GM21737 (cell line): Measurements from ENCODE around the gene SLC37A2.

Experiments
- ATAC-seq: cut with Tn5 transposase; IDR thresholded peaks from one replicate; pipeline ENCODE4 v1.9.1; 2021; ENCODE audit warnings: mild to moderate bottlenecking, moderate library complexity; ENCODE audit not compliant: unreplicated experiment

The SLC37A2 gene

DNA sequence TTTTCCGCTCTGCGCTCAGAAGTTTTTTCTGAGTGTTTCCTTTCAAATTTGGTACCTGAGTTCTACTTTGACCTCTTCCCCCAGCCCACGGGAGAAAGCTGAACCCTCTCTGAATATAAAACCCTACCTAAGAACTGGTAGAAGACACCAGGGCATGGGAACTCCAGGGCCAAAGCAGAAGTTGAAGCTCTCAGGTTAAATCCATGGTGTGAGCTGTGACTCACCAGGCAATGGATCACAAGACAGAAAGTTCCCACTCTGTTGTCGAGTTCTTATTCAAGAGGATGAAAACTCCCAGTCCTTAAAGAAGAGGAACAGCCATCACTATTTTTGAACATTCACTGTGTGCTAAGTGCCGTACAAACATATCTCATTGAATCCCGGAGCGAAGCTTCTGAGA is 39.4 kb downstream of the SLC37A2 start:
- no peak for ATAC-seq

DNA sequence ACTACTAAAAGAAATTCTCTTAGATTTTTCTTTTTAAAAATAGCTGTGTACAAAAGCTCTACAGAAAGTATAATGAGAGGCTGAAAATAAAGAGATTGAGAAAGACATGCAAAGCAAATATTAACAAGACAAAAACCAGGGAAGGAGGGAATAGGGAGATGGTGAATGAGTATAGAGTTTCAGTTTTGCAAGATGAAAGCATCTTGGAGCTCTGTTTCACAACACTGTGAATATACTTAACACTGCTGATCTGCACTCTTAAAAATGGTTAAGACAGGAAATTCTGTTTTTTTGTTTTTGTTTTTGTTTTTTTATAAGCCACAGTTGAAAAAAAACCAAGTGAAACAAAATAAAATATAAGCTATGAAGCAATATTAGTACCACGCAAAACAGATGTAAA is 42.8 kb downstream of the SLC37A2 start:
- no peak for ATAC-seq

DNA sequence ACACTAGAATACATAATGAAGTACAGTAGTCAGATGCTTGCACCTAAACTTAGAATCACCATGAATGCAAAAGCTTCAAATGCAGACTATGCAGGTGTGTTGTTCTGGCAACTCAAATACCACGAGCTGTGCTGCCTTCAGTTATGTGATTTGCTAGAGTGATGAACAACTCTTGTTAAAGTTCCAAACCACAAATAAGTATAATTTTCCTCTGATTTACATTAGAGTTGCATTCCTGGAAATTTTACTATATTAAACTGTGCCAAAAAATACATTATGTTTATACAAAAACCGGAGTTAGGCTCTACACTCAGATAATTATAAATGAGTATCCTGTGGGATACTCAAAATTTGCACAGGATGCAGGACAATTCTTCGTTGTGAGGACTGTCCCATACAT is 45.4 kb downstream of the SLC37A2 start:
- no peak for ATAC-seq

DNA sequence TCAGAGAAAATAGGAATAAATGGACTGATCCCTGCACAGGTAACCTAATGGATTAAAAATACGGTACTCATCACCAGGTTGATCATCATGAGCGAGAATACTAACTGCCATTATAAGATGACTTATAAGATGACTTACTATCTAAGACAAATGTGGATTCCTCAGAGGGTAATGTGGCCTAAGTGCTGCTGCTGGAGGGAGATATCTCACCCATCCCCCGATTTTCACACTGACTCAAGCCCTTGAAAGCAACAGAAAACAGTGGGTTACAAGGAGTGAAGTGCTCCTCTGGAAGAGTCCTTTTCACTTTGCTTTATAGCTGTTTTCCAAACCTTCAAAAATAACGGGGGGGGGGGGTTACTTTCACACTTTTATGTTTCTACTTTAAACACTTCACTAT is 47.4 kb downstream of the SLC37A2 start:
- no peak for ATAC-seq

DNA sequence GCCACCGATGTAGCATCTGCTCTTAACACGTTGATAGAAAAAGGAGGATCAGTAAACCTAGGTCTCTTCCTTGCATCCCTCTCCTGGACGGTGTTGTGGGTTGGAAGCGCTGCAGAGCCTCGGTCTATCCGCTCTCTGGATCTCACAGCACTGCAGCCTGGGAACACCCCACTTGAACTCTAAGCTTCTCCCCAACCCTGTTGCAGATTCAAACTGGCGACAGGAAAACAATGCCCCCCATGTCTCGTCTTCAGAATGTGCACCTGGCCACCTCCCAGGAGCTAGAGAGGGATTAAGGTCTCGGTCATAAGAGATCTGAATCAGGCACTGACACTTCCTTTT is 47.9 kb downstream of the SLC37A2 start:
- ATAC-seq, result no peak

DNA sequence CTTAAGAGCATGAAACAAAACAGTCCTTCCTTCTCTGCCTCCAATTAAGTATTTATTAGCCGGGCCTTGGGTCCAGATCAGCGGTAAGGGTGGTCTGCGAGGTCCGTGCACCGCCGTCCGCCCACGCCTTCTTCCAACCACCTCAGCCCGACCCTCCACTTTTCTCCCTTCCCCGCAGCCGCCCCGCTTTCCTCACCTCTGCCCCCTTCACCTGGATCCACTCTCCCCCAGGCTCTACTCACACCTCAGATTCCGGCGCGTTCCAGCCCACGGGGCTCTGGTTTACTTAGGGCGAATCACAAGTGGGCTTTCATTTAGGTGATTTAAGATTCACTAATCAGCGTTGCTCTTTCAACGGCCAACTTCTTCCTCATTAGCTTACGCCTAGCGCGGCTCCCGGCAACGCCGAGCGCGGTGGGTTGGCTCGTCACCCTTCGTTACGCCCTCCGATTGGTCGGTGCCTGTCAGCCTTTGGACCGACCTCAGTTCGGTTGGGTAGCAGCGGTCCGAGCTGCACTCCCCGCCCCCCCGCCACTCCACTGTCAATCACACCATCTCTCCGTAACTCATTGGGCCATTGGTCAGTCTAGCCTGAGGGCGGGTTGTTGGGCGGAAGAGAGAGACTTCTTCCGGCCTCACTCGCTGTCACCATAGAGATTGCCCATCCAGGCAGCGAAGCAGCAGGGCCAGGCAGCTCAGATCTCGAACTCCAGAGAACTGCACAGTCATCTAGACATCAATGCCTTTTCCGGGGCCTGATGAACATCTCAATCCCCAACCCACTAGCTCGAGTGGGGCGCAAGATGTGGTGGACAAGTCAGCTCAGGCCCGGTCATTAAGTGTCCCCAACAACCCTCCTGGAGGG is 48.5 kb downstream of the SLC37A2 start, which contains the start of gene TMEM218:
Gene TMEM218 (minus strand): TSS at position 284 of the 865 bp plus-strand sequence. CDS start 9,385 bp downstream, outside the sequence.
- ATAC-seq, result peak; percentile 97

DNA sequence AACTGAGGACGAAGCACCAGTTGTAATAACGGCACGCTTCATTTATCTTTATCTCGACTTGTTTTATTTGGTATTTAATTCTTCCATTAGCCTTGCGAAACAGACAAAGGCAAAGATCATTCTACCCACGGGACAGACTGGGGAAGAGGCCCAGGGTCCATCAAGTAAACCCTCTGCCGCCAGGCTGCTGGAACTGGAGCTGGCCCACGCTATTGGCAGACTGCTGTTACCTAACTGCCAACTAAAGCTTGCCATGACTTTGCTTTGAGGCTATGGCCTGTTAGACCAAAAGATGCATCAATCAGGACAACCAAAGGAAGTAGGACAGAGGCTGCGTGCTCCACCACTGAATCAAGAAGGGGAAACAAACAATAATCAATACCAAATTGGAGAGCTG is 49.1 kb downstream of the SLC37A2 start:
- ATAC-seq, result no peak

DNA sequence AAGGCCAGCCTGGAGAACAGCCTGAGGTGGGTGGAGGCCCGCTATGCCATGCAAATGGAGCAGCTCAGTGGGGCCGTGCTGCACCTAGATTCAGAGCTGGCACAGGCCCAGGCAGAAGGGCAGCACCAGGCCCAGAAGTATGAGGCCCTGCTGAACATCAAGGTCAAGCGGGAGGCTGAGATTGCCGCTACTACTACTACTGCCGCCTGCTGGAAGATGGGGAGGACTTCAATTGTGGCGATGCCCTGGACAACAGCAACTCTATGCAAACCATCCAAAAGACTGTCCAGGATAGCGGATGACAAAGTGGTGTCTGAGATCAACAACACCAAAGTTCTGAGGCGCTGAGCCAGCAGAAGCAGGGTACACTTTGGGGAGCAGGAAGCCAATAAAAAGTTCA is 51.4 kb downstream of the SLC37A2 start:
- no peak for ATAC-seq

DNA sequence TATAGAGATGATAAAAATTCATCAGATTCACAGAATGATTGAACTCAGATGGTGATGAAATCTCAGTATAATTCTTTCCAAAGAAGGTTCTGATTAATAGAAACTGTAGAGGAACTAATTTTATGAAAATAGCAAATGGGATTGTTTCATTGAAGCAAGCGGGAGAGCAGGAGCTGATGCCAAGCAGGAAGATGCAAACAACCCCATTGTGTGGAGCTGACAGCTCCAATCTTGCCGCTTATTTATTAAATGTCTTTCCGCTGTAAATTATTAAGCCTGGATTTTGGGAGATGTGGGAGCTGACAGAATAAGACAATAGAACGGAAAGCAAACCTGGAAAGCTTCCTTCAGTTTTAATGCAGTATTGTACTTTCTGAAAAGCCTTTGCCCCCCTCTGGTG is 54.3 kb downstream of the SLC37A2 start:
- ATAC-seq, result no peak

DNA sequence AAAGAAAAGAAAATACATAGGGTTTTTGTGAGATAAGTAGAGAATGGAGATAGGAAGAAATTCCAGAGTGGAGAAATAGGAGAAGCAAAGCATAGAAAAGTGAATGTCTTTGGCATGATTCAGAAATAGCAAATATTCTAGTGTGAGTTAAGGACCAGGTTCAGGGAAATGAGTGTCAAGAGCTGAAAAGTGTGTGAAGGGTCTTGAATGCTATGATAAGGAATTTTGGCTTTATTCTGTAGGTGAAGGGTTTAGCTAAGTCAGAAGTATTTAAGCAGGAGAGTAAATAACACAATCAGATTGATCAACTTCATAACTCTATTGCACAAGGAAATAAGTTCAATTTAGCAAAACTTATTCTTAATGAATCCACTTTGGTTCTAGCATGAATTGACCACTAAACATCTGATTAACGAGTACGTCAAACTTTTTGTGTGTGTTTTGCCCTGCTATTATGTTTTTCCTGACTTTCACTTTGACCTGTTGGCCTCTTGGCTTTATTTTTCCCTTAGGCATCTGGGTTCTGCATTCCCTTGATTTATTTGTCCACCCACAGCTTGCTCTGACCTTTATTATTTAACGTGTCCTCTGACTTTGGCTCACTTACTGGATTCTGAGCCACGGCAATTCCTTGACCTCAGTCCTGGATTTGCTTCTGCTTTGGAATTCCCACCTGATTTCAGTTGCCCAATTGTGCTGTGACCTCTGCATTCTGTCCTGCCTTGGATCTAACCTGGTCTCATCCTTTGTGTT is 60.3 kb downstream of the SLC37A2 start:
- no peak for ATAC-seq

DNA sequence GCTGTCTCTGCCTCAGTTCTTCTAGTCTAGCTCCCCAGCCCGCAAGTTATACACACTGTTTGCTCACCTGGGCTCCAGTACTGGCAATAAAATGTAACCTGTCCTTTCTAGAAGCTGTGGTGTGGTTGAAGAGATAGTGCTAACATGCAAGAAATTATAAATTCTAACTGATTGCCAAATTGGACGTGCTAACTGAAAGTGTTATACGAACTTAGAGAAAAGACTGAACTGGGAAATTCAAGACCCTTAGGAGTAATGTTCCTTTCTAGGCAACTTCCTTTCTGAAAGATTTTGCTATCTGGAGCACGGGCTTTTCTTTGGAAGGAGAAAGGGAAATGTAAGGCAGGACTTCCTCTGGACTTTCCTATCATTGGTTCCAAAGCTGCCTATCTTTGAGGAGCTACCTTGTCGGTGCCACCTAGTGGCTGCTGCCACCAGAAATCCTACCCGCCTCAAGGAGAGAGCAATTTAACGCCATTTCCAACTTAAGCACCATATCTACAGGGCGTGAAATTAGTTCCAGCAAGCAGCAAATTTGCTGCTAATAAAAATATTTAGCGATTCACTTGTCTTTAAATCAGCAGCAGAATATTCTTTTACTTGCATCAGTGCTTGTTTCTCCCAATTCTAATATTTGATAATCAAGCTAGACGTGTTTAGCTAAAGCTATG is 61.0 kb downstream of the SLC37A2 start:
- ATAC-seq, result peak; percentile 83

DNA sequence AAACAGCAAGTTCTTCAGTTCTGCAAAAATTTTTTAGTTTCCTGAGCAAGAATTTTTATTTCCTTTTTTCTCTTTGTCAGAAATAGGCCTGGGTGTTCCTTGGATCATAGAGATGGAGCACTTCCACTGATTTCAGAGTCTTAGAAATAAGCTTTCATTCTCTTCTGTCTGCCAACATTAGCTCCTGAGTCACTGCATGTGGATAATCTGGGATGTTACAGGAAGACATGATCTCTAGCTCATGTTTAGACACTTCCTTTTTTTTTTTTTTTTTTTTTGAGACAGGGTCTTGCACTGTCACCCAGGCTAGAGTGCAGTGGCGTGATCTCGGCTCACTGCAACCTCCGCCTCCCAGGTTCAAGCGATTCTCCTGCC is 61.5 kb downstream of the SLC37A2 start:
- no peak for ATAC-seq

DNA sequence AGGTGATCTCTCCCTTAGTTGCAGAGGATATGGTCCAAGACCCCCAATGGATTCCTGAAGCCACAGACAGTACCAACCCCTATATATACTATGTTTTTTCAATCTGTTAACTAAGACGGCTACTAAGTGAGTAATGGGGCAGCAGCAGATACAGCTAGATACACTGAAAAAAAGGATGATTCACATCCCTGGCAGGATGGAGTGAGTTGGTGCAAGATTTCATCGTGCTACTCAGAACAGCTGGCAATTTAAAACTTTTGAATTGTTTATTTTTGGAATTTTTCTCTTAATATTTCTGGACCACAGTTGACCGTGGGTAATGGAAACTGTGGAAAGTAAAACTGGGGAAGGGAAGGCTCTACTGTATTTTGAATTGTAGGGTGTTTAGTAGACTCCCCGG is 65.3 kb downstream of the SLC37A2 start:
- no peak for ATAC-seq

DNA sequence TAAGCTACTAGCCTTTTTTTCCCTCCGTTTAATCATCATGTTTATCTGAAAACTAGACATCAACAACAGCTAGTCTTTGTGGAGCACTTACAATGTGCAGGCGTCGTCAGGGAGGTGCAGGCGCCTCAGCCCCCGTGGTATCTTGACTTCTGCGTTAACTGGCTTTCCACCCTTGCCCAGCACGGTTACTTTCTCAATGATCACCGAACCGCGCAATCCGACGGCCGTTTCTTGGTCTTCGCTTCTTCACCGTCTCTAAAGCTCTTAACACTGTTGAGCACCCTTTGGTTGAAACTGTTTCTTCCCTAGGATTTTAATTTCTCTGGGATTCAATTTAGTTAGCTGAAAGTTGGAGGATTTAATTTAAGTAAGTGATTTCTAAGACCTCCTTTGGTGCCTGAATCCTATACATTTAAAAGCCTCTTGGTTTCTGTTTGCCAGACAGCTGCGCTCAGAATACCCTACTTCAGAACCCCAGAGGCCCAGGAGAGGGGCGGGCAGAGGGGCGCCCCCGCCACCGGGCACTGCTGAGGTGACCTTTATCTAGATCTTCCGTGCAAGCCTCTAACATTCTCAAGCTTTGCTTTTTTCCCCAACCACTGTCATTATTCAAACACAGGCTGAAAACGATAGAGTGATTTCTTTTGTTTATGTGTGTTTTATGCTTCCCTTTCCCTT is 66.3 kb downstream of the SLC37A2 start:
- ATAC-seq, result no peak

DNA sequence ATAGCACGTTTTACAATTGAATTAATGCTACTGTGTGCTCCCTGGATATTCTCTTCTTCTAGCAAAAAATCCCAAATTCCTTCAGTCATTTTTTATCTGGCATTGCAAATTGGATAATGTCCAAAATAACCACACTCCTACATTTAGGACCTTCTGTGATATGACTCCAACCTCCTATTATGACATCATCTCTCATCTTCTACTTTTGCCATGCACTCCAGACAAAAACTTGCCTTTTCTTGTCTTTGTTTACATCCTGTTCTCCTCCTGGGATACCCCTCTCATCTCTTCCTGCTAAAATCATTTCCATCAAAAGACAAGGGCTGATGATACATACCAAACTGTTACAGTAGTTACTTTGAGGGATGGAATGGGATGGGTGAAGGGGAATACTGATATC is 69.0 kb downstream of the SLC37A2 start:
- no peak for ATAC-seq

DNA sequence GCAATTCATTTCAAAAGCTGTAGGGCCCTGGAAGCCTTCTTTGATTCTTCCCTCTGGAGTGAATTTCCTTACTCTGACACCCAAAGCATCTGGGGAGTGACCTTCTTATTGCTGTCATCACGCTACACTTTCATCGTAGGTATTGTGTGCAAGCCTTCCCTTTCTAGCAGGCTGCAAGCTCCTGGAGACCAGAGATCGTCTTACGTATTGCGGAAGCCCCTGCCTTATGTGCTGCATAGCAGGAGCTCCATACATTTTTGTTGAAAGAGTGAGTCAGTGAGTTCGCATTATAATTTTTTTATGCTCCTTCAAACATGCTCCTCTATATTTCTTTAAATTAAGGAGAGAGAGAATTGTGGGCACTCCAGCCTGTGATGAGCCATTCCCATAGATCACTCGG is 69.5 kb downstream of the SLC37A2 start:
- ATAC-seq, result no peak

DNA sequence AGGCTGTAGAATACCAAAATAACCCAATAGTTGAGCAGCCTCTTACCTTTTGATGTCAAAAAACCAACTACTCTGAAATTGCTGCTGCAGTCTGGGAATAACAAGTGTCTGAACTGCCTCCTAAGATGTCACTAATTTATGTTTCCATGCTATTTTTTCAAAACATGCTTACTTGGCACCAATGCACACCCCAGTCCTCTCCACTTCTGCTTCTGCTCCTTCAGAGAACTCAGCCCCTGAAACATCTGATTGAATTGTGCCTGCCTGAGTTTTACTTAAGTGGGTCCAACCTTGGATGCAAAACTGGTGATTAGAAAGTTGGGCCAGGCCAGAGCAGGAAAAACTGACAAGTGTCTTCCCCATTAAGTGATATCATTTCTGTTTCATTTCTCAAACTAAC is 72.9 kb downstream of the SLC37A2 start:
- ATAC-seq, result no peak

DNA sequence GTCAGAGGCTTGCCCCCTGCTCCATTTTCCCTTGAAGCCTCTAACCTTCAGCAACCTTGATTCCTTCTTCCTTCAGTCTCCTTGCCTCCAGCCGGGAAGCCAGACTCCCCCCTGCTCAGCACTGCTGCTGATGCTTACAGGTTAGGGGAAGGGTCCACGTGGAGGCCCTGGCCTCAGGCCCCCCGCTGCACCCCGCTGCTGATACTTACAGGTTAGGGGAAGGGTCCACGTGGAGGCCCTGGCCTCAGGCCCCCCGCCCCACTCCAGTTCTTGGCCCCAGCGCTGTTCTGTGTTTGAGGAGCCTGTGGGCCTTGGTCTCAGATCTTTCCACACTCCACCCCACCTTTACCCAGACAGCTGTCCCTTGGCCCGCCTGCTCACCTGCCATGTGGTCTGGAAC is 75.9 kb downstream of the SLC37A2 start:
- no peak for ATAC-seq

DNA sequence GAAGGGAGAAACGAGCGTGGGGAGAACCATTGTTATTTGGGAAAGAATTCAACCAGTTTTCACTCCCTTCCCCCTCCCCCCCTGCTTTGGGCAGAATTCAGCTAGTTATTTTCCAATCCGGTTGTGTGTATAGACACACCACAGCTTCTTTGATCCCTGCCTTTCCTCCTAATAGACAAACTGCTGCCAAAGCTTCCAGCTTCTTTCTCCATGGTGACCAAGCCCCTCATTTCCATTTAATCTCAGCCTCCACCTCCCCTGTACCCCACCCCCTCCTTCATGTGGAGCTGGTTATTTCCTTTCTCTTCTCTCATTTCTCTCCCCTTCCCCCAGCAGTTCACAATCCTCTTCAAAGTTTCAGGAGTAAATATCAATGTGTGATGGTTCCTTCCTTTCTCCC is 76.7 kb downstream of the SLC37A2 start:
- ATAC-seq, result no peak
